Nephron (organoid): Measurements from ENCODE around the gene KCNN4.
A peak's percentile ranks its signal among the peaks of the same experiment; 100 is the strongest.

ENCODE experiments used
- H3K27ac Mint-ChIP-seq, 3 experiments: 2 replicates each; pipeline ENCODE4 v1.8.0; 2020; ENCODE audit warnings: mixed read lengths in 3 of 3, mild to moderate bottlenecking in 2 of 3, moderate library complexity in 1 of 3
- H3K27me3 Mint-ChIP-seq: 2 replicates; pipeline ENCODE4 v1.8.0; 2021; ENCODE audit warnings: low read depth, mild to moderate bottlenecking, moderate library complexity, mixed read lengths
- H3K36me3 Mint-ChIP-seq: 2 replicates; pipeline ENCODE4 v1.8.0; 2020; ENCODE audit warnings: low read depth, mixed read lengths
- H3K4me1 Mint-ChIP-seq: 2 replicates; pipeline ENCODE4 v1.8.0; 2020; ENCODE audit warnings: mixed read lengths
- H3K4me3 Mint-ChIP-seq, 3 experiments: 2 replicates each; pipeline ENCODE4 v1.8.0; 2020; ENCODE audit warnings: mild to moderate bottlenecking in 3 of 3, mixed read lengths in 3 of 3, moderate library complexity in 2 of 3
- H3K9me3 Mint-ChIP-seq: 2 replicates; pipeline ENCODE4 v1.8.0; 2020; ENCODE audit warnings: mixed read lengths
- CTCF ChIP-seq, 3 experiments: fragments of 200-600 bp; sonication (generic); IDR thresholded peaks; one replicate each; pipeline ENCODE4 v1.5.0; 2021; ENCODE audit warnings: antibody characterized with exemption in 3 of 3; ENCODE audit not compliant: unreplicated experiment in 3 of 3

Gene KCNN4

DNA sequence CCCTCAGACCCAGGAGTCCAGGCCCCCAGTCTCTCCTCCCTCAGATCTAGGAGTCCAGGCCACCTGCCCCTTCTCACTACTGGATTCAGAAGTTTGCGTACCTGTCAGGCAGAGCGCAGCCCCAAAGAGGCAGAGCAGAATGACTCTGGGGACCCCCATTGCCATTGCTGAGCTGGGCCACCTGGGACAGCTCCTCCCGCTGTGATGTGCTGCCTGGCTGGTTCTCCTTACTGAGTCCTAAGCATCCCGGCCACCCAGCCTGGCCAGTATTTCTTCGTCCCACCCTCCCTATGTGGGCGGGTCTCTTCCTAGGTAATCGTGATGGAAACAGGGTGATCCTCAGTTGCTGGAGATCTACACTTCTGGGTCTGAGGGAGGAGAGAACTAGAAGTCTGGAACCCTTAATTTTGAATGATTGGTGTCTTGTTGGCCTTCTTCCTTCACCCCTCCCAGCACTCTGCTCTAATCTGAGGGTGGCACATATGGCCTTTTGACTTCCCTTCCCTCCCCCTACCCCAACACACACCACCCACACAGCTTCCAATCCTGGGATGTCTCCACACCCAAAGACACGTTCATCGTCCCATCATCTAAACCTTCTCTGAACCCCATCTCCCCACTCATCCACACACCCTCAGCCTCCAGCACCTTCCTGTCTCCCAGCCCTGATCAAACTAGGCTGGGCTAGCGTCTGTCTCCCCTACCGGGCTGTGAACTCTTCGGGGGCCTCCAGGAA is 21.6 kb upstream of the KCNN4 start, which contains the start of gene LYPD5:
Gene LYPD5 (minus strand): TSS at position 232 of the 736 bp plus-strand sequence. CDS start 67 bp downstream, at position 165.
- TF ChIP-seq CTCF (IDR thresholded peaks at IDR 0.05; ENCODE audit: unreplicated experiment in 3 of 3) = no peak
- Mint-ChIP-seq H3K27ac (no peak within 1 kb of the TSS), H3K9me3 (no peaks in the 10 kb centered on the region), H3K36me3 (no peaks in the 10 kb centered on the region), H3K27me3 (peaks cover 62% of the 10 kb centered on the region), H3K4me3 (no peak within 1 kb of the TSS), H3K4me1 (no peaks in the 10 kb centered on the region)

DNA sequence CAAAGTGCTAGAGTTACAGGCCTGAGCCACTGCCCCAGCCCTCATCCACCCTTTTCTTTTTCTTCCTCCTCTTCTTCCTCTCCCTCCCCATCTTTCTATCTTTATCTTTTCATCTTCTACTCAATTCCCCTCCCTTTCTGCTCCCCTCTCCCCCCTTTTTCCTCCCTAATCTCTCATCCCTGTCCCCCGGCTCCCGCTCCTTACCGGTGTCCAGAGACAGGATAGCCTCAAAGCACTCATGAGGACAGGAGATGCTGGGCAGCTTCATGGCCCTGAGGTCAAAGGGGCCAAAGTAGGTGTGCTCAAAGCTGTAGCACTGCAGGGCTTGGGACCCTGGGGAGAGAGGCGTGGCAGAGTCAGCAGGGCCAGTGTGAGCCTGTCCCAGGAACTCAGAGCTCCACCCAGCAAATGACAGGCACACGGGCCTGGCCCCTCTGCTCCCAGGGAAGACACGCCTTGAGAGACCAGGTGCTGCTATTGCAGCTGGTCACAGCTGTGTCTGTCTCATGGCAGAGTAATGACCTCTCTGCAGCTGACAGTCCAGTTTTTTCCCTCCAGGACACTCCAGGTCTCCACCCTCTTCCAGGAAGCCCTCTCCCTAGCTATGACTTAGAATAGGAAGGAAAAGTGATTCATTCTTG is 18.8 kb upstream of the KCNN4 start:
- Mint-ChIP-seq H3K4me3 (peak overlapping the region; percentile 30 to 75 (median 74)), H3K9me3 (no peaks in the 10 kb centered on the region), H3K4me1 (no peaks in the 10 kb centered on the region), H3K27ac (no peak overlapping the region), H3K27me3 (peaks cover 86% of the 10 kb centered on the region), H3K36me3 (no peaks in the 10 kb centered on the region)
- TF ChIP-seq CTCF (IDR thresholded peaks at IDR 0.05; ENCODE audit: unreplicated experiment in 3 of 3) = no peak

GRCh38 chr19:43798546-43799409 is 18.0 kb upstream of the KCNN4 start:
- Mint-ChIP-seq H3K36me3 (no peaks in the 10 kb centered on the region), H3K4me1 (no peaks in the 10 kb centered on the region), H3K9me3 (no peaks in the 10 kb centered on the region), H3K27me3 (peaks cover 90% of the 10 kb centered on the region), H3K27ac (no peak overlapping the region), H3K4me3 (peak overlapping the region; percentile 71 to 75 (median 74))
- no peak for TF ChIP-seq CTCF (IDR thresholded peaks at IDR 0.05; ENCODE audit: unreplicated experiment in 3 of 3)

DNA sequence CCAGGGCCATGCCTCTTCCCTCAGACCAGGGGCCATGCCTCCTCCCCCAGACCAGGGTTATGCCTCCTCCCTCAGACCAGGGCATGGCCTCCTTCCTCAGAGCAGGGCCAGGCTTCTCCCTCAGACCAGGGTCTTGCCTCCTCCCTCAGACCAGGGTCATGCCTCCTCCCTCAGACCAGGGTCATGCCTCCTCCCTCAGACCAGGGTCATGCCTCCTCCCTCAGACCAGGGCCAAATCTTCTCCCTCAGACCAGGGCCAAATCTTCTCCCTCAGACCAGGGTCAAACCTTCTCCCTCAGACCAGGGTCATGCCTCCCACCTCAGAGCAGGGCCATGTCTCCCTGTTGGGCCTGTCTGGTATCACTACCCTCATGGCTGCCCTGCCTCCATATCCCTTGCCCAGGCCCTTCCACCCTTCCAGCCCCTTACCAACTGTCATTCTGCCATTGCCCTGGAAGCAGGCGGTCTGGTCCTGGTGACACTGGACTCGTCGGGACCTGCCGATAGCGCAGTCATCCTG is 17.3 kb upstream of the KCNN4 start:
- Mint-ChIP-seq H3K4me1 (no peaks in the 10 kb centered on the region), H3K9me3 (no peaks in the 10 kb centered on the region), H3K27me3 (peaks cover 96% of the 10 kb centered on the region), H3K36me3 (no peaks in the 10 kb centered on the region), H3K27ac (no peak overlapping the region), H3K4me3 (peak overlapping the region in 2 of 3 experiments; percentile 28 to 75)
- TF ChIP-seq CTCF (IDR thresholded peaks at IDR 0.05; ENCODE audit: unreplicated experiment in 3 of 3) = no peak

GRCh38 chr19:43797556-43797955 is 16.8 kb upstream of the KCNN4 start:
- H3K27ac Mint-ChIP-seq = no peak overlapping the region
- H3K9me3 Mint-ChIP-seq = no peaks in the 10 kb centered on the region
- H3K36me3 Mint-ChIP-seq = no peaks in the 10 kb centered on the region
- peaks cover 97% of the 10 kb centered on the region for H3K27me3 Mint-ChIP-seq
- no peaks in the 10 kb centered on the region for H3K4me1 Mint-ChIP-seq
- H3K4me3 Mint-ChIP-seq = peak overlapping the region in 1 of 3 experiments; percentile 23
- TF ChIP-seq CTCF (IDR thresholded peaks at IDR 0.05; ENCODE audit: unreplicated experiment in 3 of 3) = no peak
